ENCODE data around the gene SARS2. TPM values are rescaled to one million over a fixed set of nuclear protein-coding genes. Genes with fewer than 3 reads are reported as not detected.

Gene SARS2
- total and polyA plus RNA-seq, 2 donors (not counting 1 experiment from before 2014, with no cell fraction given) = 7.2 to 10.4 TPM

- H3K4me2 ChIP-seq (ENCODE audit: extremely low read depth, insufficient read depth, low read length) = no peak overlapping the region
- H3K4me3 ChIP-seq (replicated peaks in 1 of 4; ENCODE audit: control extremely low read depth in 1 of 4, insufficient read depth in 1 of 4, low read depth in 3 of 4, low read length in 4 of 4) = no peak overlapping the region
- no peaks in the 10 kb centered on the region for H3K27me3 ChIP-seq (ENCODE audit: control insufficient read depth, insufficient read depth, low read length)
- no peaks in the 10 kb centered on the region for H3K9me3 ChIP-seq (ENCODE audit: control insufficient read depth, insufficient read depth, low read depth, low read length)
- TF ChIP-seq CTCF (conservative IDR thresholded peaks at IDR 0.05 in 1 of 2, IDR thresholded peaks at IDR 0.05 in 1 of 2; ENCODE audit: low read depth in 1 of 2, low read length in 2 of 2) (no peak), EZH2 (IDR thresholded peaks at IDR 0.05; ENCODE audit: low read length, missing control alignments) (no peak)
- no peak overlapping the region for H3K27ac ChIP-seq (ENCODE audit: insufficient read depth, low read length)
- H2AFZ ChIP-seq (ENCODE audit: low read length) = no peak overlapping the region
- H3K36me3 ChIP-seq (ENCODE audit: control insufficient read depth, insufficient read depth, low read length) = no peaks in the 10 kb centered on the region
- no peaks in the 10 kb centered on the region for H3K79me2 ChIP-seq (ENCODE audit: control insufficient read depth, insufficient read depth, low read length)
- H3K9ac ChIP-seq (ENCODE audit: insufficient read depth, low read length) = no peak overlapping the region
- no peaks in the 10 kb centered on the region for H3K4me1 ChIP-seq (ENCODE audit: control insufficient read depth, extremely low read depth, insufficient read depth, low read length)
- DNase-seq (ENCODE audit: low read depth in 2 of 2) = no peak
- no peaks in the 10 kb centered on the region for H4K20me1 ChIP-seq (ENCODE audit: control insufficient read depth, extremely low read depth, insufficient read depth, low read length)
These were observed 25.7 kb upstream of the SARS2 start for GRCh38 chr19:38956264-38956663.

- H3K4me1 ChIP-seq (ENCODE audit: control insufficient read depth, extremely low read depth, insufficient read depth, low read length) = no peaks in the 10 kb centered on the region
- no peak overlapping the region for H3K4me3 ChIP-seq (replicated peaks in 1 of 4; ENCODE audit: control extremely low read depth in 1 of 4, insufficient read depth in 1 of 4, low read depth in 3 of 4, low read length in 4 of 4)
- no peaks in the 10 kb centered on the region for H3K79me2 ChIP-seq (ENCODE audit: control insufficient read depth, insufficient read depth, low read length)
- H3K9me3 ChIP-seq (ENCODE audit: control insufficient read depth, insufficient read depth, low read depth, low read length) = no peaks in the 10 kb centered on the region
- no peaks in the 10 kb centered on the region for H4K20me1 ChIP-seq (ENCODE audit: control insufficient read depth, extremely low read depth, insufficient read depth, low read length)
- DNase-seq (ENCODE audit: low read depth in 2 of 2) = no peak
- no peak overlapping the region for H3K4me2 ChIP-seq (ENCODE audit: extremely low read depth, insufficient read depth, low read length)
- H3K27me3 ChIP-seq (ENCODE audit: control insufficient read depth, insufficient read depth, low read length) = no peaks in the 10 kb centered on the region
- H3K36me3 ChIP-seq (ENCODE audit: control insufficient read depth, insufficient read depth, low read length) = no peaks in the 10 kb centered on the region
- no peak overlapping the region for H2AFZ ChIP-seq (ENCODE audit: low read length)
- TF ChIP-seq EZH2 (IDR thresholded peaks at IDR 0.05; ENCODE audit: low read length, missing control alignments) = no peak
- no peak for TF ChIP-seq CTCF (conservative IDR thresholded peaks at IDR 0.05 in 1 of 2, IDR thresholded peaks at IDR 0.05 in 1 of 2; ENCODE audit: low read depth in 1 of 2, low read length in 2 of 2)
- H3K9ac ChIP-seq (ENCODE audit: insufficient read depth, low read length) = no peak overlapping the region
- H3K27ac ChIP-seq (ENCODE audit: insufficient read depth, low read length) = no peak overlapping the region
These were observed 23.1 kb upstream of the SARS2 start for GRCh38 chr19:38953677-38954076.

DNA sequence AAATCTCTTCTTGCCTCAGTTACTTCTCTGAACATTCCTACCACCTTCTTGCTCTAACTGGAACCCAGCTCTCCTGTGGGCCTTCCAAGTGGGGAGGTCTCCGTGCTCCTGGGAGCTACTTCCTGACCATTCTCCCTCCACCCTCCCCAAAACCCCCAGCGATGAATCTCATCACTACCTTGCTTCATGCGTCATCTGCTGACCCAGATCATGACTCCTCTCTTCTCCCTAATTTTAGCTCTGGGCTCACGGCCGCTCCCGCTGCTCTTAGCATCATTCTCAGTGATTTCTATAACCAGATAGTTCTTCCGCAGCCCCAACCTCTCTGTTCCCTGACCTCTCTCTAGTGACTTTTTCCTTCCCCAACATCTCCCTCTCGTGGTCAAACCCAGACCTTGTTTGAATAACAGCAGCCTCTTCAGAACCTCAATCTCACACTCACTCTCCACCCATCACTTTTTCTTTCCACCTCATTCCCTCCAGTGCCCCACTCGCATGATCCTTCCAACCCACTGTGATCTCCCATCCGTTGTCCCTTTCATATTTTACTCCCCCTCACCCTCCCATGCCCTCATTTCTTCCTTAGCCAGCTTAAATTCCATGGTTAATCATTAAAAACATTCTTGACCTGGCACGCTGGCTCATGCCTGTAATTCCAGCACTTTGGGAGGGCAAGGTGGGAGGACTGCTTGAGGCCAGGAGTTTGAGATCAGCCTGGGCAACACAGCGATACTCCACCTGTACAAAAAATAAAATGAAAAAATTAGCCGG, 22.0 kb upstream of the SARS2 start:
- Histone ChIP-seq H3K4me3 (replicated peaks in 1 of 4; ENCODE audit: control extremely low read depth in 1 of 4, insufficient read depth in 1 of 4, low read depth in 3 of 4, low read length in 4 of 4) (no peak overlapping the region), H3K27ac (ENCODE audit: insufficient read depth, low read length) (no peak overlapping the region), H3K4me2 (ENCODE audit: extremely low read depth, insufficient read depth, low read length) (no peak overlapping the region), H3K79me2 (ENCODE audit: control insufficient read depth, insufficient read depth, low read length) (no peaks in the 10 kb centered on the region), H3K36me3 (ENCODE audit: control insufficient read depth, insufficient read depth, low read length) (no peaks in the 10 kb centered on the region), H3K27me3 (ENCODE audit: control insufficient read depth, insufficient read depth, low read length) (no peaks in the 10 kb centered on the region), H3K4me1 (ENCODE audit: control insufficient read depth, extremely low read depth, insufficient read depth, low read length) (no peaks in the 10 kb centered on the region), H3K9ac (ENCODE audit: insufficient read depth, low read length) (no peak overlapping the region), H4K20me1 (ENCODE audit: control insufficient read depth, extremely low read depth, insufficient read depth, low read length) (no peaks in the 10 kb centered on the region), H2AFZ (ENCODE audit: low read length) (no peak overlapping the region), H3K9me3 (ENCODE audit: control insufficient read depth, insufficient read depth, low read depth, low read length) (no peaks in the 10 kb centered on the region)
- TF ChIP-seq EZH2 (IDR thresholded peaks at IDR 0.05; ENCODE audit: low read length, missing control alignments) (no peak), CTCF (conservative IDR thresholded peaks at IDR 0.05 in 1 of 2, IDR thresholded peaks at IDR 0.05 in 1 of 2; ENCODE audit: low read depth in 1 of 2, low read length in 2 of 2) (peak in 1 of 2 donors; percentile 12)
- no peak for DNase-seq (ENCODE audit: low read depth in 2 of 2)
